ENCODE data around the gene C11orf86.

The C11orf86 gene

GRCh38 chr11:67014343-67014742 is 39.2 kb downstream of the C11orf86 start:
- no peaks in the 10 kb centered on the region for H3K36me3 ChIP-seq (ENCODE audit: control insufficient read depth, low read length)
- peaks cover 25% of the 10 kb centered on the region for H3K27me3 ChIP-seq (ENCODE audit: control insufficient read depth, low read length)
- H3K4me2 ChIP-seq (ENCODE audit: low read length) = no peak overlapping the region
- H3K9me3 ChIP-seq (ENCODE audit: control insufficient read depth, insufficient read depth, low read length) = no peaks in the 10 kb centered on the region
- no peaks in the 10 kb centered on the region for H3K9me2 ChIP-seq (replicated peaks; ENCODE audit: control insufficient read depth, low read length)
- TF ChIP-seq EZH2phosphoT487 (IDR thresholded peaks at IDR 0.05; ENCODE audit: borderline replicate concordance, low read length) (no peak), CTCF (IDR thresholded peaks at IDR 0.05; ENCODE audit: low read depth, low read length, poor library complexity, severe bottlenecking) (no peak)
- no peaks in the 10 kb centered on the region for H4K20me1 ChIP-seq (ENCODE audit: control insufficient read depth, insufficient read depth, low read depth, low read length)
- H3K27ac ChIP-seq (ENCODE audit: low read depth, low read length) = no peak overlapping the region
- H3K4me1 ChIP-seq (ENCODE audit: control insufficient read depth, low read length) = no peaks in the 10 kb centered on the region
- no peaks in the 10 kb centered on the region for H3K79me2 ChIP-seq (ENCODE audit: control insufficient read depth, low read length)
- H3K4me3 ChIP-seq (ENCODE audit: low read length) = no peak overlapping the region
- H3F3A ChIP-seq (ENCODE audit: control insufficient read depth, insufficient read depth) = no peaks in the 10 kb centered on the region

GRCh38 chr11:67015048-67015447 is 39.9 kb downstream of the C11orf86 start:
- no peaks in the 10 kb centered on the region for H3K9me2 ChIP-seq (replicated peaks; ENCODE audit: control insufficient read depth, low read length)
- H3K4me1 ChIP-seq (ENCODE audit: control insufficient read depth, low read length) = no peaks in the 10 kb centered on the region
- no peaks in the 10 kb centered on the region for H3K36me3 ChIP-seq (ENCODE audit: control insufficient read depth, low read length)
- no peak for TF ChIP-seq CTCF (IDR thresholded peaks at IDR 0.05; ENCODE audit: low read depth, low read length, poor library complexity, severe bottlenecking)
- no peak for TF ChIP-seq EZH2phosphoT487 (IDR thresholded peaks at IDR 0.05; ENCODE audit: borderline replicate concordance, low read length)
- H3K4me3 ChIP-seq (ENCODE audit: low read length) = no peak overlapping the region
- H3F3A ChIP-seq (ENCODE audit: control insufficient read depth, insufficient read depth) = no peaks in the 10 kb centered on the region
- no peaks in the 10 kb centered on the region for H4K20me1 ChIP-seq (ENCODE audit: control insufficient read depth, insufficient read depth, low read depth, low read length)
- H3K27me3 ChIP-seq (ENCODE audit: control insufficient read depth, low read length) = peaks cover 25% of the 10 kb centered on the region
- H3K4me2 ChIP-seq (ENCODE audit: low read length) = no peak overlapping the region
- no peak overlapping the region for H3K27ac ChIP-seq (ENCODE audit: low read depth, low read length)
- no peaks in the 10 kb centered on the region for H3K79me2 ChIP-seq (ENCODE audit: control insufficient read depth, low read length)
- H3K9me3 ChIP-seq (ENCODE audit: control insufficient read depth, insufficient read depth, low read length) = no peaks in the 10 kb centered on the region

DNA sequence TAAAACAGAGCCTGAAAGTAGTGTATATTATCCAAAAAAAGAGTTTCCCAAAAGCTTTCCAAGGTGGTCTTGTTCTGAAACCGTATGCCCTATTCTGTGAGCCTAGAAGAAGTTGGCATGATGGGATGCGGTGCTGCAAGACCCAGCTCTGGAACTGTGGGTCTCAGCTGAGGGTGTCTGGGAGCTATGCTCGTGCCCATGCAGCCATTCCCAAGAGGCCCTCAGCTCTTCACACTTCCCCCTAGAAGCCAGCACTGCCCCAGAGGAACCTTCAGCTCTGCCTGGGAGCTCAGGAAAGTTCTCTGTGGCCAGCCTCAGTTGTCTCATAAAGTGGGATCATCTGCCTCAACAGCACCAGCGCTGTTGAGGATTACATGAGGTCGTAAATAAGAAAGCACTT is 41.4 kb downstream of the C11orf86 start:
- H3K9me3 ChIP-seq (ENCODE audit: control insufficient read depth, insufficient read depth, low read length) = no peaks in the 10 kb centered on the region
- peaks cover 38% of the 10 kb centered on the region for H3K27me3 ChIP-seq (ENCODE audit: control insufficient read depth, low read length)
- no peaks in the 10 kb centered on the region for H3K79me2 ChIP-seq (ENCODE audit: control insufficient read depth, low read length)
- no peak overlapping the region for H3K4me3 ChIP-seq (ENCODE audit: low read length)
- H3F3A ChIP-seq (ENCODE audit: control insufficient read depth, insufficient read depth) = no peaks in the 10 kb centered on the region
- no peak overlapping the region for H3K27ac ChIP-seq (ENCODE audit: low read depth, low read length)
- no peaks in the 10 kb centered on the region for H3K36me3 ChIP-seq (ENCODE audit: control insufficient read depth, low read length)
- H3K9me2 ChIP-seq (replicated peaks; ENCODE audit: control insufficient read depth, low read length) = no peaks in the 10 kb centered on the region
- H4K20me1 ChIP-seq (ENCODE audit: control insufficient read depth, insufficient read depth, low read depth, low read length) = no peaks in the 10 kb centered on the region
- H3K4me1 ChIP-seq (ENCODE audit: control insufficient read depth, low read length) = no peaks in the 10 kb centered on the region
- H3K4me2 ChIP-seq (ENCODE audit: low read length) = no peak overlapping the region
- TF ChIP-seq CTCF (IDR thresholded peaks at IDR 0.05; ENCODE audit: low read depth, low read length, poor library complexity, severe bottlenecking) = no peak
- no peak for TF ChIP-seq EZH2phosphoT487 (IDR thresholded peaks at IDR 0.05; ENCODE audit: borderline replicate concordance, low read length)

GRCh38 chr11:67020949-67021348 is 45.8 kb downstream of the C11orf86 start:
- H4K20me1 ChIP-seq (ENCODE audit: control insufficient read depth, insufficient read depth, low read depth, low read length) = no peaks in the 10 kb centered on the region
- H3K4me1 ChIP-seq (ENCODE audit: control insufficient read depth, low read length) = peaks cover 20% of the 10 kb centered on the region
- no peaks in the 10 kb centered on the region for H3K36me3 ChIP-seq (ENCODE audit: control insufficient read depth, low read length)
- no peak for TF ChIP-seq CTCF (IDR thresholded peaks at IDR 0.05; ENCODE audit: low read depth, low read length, poor library complexity, severe bottlenecking)
- no peak for TF ChIP-seq EZH2phosphoT487 (IDR thresholded peaks at IDR 0.05; ENCODE audit: borderline replicate concordance, low read length)
- H3K27ac ChIP-seq (ENCODE audit: low read depth, low read length) = no peak overlapping the region
- H3K4me3 ChIP-seq (ENCODE audit: low read length) = no peak overlapping the region
- H3K9me3 ChIP-seq (ENCODE audit: control insufficient read depth, insufficient read depth, low read length) = no peaks in the 10 kb centered on the region
- H3K9me2 ChIP-seq (replicated peaks; ENCODE audit: control insufficient read depth, low read length) = no peaks in the 10 kb centered on the region
- H3K4me2 ChIP-seq (ENCODE audit: low read length) = no peak overlapping the region
- no peaks in the 10 kb centered on the region for H3K79me2 ChIP-seq (ENCODE audit: control insufficient read depth, low read length)
- H3K27me3 ChIP-seq (ENCODE audit: control insufficient read depth, low read length) = peaks cover 55% of the 10 kb centered on the region
- H3F3A ChIP-seq (ENCODE audit: control insufficient read depth, insufficient read depth) = no peaks in the 10 kb centered on the region
